NCI-H1417 treated with DMSO at 0.1 percent for 48 hours (cell line): ENCODE measurements around the gene PRKAG2.
"Not testable (repeated sequence)": the region's sequence is repeated elsewhere in the genome, so short reads cannot be mapped to it uniquely, and the experiment has no call there.

Experiments
- DNase-seq: peaks from one replicate; lab custom pipeline; 2025; lab: John Stamatoyannopoulos, UW

PRKAG2 gene

DNA sequence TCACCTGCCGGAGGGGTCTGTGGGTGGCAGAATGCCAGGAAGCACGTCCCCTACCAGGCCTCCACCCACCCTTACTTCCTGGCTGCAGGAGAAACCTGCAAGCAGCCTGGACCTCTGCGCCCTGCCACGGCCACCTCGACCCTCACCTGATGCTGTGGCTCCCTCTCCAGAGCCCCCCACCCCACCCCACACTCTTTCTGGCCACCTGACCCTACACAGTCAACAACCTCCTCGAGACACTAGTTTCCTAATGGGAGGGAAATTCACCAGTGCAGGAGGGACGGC, 91.3 kb downstream of the PRKAG2 start:
- DNase-seq = no peak

DNA sequence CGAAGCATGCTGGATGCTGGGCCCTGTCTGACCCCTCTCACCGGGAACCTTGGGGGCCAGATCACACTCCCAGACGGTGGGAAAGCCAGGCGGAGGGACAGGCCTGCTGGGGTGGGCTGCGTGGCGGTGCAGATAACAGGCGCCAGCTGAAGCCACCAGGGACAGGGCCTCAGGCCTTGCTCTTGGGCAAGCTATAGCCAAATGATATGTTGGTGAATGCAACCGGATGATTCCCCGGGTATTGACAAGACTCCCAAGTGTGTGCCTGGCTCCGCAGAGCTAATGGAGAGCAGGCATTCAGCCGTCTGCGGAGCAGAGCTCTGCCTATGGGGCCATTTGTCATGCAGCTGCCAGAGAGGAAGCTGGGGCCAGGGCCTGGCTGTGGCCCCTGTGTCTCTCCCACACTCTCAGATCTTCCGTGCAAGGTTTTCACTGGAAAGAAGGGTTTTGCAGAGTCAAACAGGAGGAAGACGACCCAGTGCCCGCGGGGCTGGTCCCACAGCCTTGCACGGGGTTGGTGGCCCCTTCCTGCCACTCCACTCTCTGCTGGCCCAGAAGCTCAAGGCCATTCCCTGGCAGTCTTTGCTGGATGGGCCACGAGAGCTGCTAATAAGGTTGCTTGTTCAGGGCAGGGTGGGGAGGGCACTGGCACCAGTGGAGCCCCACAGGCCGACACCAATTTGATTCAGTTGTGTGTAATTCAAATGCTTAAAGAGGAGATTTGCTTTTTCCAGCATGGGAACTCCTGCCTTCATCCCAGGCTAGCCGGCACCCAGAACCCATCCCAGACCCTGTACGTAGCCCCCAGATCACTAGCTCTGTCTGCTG, 91.8 kb downstream of the PRKAG2 start:
- no peak for DNase-seq

DNA sequence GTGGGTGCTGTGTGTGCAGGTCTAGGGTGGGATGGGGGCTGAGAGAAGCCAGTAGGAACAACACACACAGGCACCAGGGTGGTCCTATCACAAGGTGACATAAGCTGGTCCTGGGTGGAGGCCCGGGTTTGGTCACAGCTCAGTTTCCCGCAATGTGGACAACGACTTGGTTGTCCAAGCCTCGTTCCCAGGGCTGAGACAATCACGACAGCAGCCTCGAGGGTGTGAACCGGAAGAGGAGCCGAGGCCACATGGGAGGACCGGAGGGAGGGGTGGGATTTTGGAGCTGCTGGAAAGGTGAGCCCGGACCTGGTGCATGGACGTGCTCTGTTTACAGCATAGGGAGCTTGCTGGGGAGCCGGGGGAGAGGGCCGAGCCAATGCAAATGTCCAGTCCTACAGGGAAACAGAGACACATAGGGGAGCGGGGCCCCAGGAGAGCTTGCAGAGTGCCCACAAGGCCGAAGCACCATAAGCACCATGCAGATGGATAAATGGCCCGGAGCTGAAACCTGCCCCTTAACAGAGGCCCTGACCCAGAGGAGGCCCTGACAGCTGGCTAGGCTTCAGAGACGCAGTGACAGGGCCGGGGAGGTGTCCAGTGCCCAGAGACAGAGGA, 92.8 kb downstream of the PRKAG2 start:
- DNase-seq = no peak

DNA sequence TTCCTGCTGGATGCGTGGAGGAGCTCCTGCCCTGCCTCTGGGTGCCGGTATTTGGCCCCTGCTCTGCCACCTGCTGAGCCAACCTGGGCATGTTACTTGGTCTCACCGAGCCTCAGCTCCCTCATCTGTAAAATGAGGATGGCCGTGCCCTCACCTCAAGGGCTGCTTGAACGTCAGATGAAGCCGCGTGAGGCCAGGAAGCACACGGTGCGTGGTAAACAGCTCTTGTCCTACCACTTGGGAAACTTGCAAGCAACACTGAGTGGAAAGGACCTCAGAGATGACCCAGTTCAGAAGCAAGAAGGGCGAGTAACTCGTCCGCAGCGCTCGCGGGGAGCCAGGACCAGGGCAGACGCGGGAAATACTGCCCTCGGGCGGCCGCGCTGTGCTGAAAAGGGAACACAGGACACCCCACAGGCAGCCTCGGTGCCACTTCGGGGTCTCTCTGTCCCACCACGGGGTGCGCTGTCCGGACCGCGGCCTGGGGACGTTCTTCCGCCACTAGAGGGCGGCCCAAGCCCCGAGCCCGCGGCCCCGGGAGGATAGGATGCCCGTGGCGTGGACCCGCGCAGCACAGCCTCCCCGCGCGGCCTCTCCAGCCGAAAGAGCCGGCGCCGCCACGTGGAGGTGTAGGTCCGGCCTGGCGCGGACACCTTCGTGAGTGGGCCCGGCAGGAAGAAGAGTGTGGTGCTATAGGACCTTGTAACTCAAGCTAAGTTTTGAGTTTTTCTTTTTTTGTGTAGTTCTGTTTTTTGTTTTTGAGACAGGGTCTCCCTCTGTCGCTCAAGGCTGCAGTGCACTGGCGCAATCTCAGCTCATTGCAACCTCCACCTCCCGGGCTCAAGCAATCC, 94.1 kb downstream of the PRKAG2 start:
- DNase-seq = no peak

DNA sequence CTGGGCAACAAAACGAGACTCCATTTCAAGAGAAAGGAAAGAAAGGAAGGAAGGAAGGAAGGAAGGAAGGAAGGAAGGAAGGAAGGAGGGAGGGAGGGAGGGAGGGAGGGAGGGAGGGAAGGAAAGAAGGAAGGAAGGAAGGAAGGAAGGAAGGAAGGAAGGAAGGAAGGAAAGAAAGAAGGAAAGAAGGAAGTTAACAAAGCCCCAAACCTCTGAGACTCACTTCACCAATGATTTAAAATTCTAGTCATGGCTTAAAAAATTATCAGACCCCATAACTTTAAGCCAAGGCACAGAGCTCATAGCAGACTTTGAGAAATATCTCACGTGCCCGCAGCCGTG, 94.7 kb downstream of the PRKAG2 start:
- not testable (repeated sequence) for DNase-seq

DNA sequence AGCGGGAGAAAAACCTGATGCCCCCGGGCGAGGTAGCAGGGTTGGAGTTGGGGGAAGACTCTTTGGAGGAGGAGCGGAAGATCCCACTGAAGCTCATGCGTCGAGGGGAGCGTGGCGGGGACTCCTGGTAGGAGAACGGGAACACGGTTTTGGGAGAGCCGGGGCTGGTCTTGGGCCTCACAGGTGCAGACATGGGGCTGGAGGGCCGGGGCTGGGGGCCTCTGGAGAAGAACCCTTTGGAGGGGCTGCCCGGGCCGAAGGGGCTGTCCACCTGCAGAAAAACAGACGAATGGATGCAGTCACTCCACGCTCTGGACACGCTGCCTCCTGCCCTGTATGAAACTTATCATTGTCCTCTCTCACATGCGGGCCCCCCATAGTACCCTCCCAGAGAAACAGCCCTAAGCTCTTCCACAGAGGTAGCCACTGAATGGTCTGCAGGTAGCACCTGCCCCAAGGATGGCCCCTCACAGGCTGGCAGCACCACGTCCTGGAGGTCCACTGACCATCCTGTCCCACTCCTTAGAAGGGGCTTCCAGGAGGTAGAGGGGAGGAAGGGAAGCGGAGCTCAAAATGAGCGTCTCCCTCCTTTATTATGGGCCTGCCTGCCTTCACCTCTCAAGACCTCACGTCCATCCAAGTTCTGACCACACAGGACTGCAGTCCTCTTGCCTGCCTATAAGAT, 95.6 kb downstream of the PRKAG2 start:
- no peak for DNase-seq

DNA sequence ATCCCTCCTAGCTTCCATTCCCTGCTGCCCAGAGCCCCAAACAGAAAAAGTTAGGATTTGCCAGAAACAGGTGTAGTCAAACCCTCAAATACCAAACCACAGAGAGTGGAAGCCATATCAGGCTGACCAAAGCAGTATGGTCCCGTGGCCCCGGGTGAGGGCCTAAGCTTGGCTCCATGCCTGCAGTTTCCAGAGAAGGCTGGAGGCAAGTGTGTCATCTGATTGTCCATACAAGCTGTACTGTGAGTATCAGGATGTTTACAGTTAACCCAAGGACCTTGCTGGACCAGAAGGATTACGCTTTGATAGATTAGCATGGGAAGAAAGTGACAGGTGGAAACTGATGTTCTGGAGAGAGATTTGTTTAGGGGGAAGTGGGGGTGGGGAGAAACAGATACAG, 96.3 kb downstream of the PRKAG2 start:
- no peak for DNase-seq

DNA sequence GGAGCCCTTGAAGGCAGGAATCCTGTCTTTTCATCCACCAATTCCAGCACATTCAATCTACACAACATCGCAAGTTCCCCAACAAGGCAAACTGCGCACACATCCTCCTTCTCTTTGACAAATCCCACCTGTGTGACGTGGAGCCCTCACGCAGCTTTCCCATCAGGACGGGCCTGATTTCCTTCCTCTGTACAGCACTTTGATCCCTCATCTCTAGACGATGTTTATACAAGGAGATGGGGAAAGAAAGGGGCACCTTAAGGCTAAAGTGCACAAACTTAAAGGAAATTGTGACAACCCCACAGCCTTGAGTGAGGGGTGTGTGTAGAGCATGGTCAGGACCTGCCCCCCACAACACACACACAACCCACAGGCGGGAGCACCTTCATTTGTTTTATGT, 97.2 kb downstream of the PRKAG2 start:
- no peak for DNase-seq

DNA sequence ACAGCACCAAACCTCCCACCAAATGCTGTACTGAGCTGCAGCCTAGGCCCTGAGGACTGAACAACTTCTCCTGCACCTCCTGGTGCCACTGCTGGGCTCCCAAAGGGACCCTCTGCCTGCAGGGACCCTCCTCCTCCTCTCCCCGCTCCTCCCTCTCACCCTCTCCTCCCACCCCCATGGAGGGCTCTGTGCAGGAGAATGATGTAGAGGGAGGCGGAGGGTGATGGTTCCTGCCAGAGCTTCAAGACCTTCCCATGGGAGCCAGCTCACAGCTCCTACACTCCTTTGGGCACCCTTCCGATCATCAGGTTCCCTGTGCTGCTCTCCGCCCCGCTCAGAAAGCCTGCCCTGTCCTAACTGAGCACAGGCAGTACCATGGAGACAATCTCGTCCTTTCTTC, 97.7 kb downstream of the PRKAG2 start:
- no peak for DNase-seq

DNA sequence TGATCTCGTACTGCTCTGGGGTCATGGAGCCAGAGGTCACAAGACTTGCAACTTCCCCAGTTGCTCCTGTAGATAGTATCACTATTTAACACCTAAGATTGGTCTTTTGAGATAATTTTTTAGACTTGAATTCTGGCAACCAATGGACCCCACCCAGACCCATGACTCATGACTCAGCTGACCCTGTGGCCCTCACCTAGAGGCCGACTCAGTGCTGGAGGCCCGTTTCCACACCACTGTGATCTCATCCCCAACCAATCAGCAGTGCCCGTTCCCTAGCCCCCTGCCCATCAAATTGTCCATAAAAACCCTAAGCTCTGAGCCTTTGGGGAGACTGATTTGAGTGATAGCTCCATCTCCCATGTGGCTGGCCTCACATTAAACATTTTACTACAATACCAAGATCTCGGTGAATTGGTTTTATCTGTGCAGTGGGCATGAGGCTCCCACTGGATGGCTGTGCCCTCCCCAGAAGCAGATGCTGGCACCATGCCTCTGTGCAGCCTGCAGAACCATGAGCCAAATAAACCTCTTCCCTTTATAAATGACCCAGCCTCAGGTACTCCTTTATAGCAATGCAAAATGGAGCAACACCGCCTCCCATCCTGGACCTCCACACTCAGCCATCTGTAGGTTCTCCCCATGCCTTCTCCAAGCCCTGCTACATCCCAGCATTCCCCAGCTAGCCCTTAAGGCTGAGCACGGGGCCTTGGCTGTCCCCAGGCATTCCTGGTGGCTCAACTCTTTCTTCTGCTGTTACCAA, 98.8 kb downstream of the PRKAG2 start:
- DNase-seq = no peak

DNA sequence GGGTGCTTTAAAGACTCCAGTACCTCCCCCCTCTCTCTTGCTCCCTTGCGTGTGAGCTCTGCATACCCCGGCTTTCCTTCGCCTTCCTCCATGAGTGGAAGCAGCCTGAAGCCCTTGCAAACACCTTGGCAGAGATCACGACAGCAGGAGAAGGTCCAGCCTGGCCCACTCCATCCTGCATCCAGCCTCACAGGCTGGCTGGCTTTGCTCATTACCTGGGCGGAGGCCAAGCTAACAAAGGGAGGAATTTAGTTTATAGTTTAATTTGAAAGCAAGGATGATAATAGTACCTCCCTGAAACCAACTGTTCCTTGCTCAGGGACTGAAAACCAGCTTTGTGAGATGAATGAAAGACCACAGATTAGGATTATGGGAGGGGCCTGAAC, 99.4 kb downstream of the PRKAG2 start:
- no peak for DNase-seq

DNA sequence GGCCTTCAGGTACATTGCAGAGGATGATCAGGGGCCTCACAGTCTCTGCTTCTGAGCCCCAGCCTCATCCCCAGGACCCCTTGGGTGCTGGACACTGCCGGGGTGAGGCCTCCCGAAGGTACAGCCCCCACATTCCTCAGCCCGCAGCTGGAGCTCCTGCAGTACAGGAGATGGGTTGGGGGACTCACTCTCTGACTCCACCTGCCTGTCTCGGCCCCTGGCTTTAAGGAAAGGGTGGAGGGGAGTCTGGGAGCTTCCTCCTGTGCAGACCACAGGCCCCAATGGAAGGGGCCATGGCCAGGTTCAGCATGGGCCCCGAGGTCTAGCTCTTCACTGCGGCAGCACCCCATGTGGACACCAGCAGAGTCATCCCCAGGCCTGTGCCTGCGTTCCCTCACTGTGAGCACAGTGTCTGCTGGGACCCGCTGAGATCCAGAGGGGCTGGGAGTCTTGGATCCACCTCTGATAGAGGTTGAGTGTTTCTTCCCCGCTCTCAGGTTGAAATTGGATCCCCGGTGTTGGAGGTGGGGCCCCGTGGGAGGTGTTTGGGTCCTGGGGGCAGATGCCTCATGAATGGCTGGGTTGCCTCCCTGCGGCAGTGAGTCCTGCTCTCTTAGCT, 99.9 kb downstream of the PRKAG2 start:
- DNase-seq = no peak

DNA sequence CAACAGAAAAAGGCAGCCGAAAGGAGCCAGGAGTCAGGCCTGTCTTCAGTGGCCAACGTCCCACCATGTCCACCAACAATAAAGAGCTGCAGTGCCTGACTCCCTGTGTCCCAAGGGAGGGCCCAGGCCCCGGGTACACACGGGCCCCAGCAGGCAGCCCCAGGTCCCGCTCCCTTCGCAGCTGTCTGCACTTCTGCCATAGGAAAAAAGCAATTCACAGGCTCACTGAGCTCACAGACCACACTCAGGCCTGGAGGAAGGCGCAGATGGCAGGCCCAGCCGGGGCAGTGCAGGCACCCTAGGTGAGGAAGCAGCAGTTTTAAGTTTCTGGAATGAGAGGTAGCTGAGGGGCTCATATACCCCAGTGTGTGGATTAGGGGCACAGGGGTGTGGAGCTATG, 100.5 kb downstream of the PRKAG2 start:
- no peak for DNase-seq

DNA sequence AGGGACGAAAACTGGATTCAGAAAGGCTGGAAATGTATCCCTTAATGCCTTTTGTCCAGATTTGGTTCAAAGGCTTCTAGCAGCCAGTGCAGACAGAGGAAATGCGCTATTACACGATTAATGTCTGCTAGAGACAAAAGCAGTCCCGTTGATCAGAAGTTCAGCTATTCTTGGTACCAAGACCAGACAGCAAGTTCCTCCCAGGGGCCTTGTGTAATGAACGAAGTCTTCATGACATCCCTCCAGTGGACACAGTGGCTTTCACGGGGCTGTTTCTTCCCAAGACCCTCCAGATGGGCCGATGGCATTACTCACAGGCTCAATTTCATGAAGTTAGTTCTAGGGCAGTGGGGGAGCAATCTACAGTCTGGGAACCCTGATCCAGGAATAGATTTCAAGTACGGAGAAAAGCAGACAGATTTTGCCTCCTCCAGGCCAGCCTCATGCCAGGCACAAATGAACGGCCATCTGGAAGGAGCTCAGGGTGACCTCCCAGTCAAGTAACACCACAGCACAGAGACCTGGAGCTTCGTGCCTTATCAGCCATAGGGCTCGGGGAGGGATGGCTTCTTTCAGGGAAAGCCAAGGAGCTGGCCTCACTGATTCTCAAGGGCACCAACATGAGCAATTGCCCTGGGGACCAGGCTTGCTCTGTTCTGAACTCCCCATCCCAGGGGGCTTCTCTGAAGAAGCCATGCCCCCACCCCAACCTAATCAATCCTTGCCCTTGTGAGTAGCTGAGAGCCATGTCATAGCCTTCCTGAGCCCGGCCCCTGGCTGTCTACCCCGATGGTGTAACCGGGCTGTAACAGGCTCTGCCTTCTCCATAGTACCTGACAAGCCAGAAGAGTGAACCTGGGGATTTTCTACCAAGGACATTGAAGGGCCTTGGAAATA, 101.1 kb downstream of the PRKAG2 start:
- no peak for DNase-seq

DNA sequence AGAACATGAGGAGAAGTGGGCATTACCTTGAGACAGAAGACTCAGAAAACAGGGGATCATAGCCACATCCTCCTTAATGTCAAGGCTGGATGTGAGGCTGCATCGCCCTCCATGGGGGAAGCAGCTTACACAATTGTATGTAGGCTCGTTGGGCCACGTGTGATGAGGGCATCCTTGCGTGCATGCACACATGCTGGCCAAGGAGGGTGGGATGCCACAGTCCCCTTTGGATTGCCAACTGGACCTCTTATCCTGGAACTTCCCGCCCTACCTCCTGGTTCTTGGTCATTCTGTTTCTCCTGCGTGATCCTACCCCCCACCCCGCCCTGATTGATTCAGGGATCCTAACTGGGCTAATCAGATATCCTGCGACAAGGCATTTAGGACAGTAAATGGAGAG, 102.0 kb downstream of the PRKAG2 start:
- no peak for DNase-seq

DNA sequence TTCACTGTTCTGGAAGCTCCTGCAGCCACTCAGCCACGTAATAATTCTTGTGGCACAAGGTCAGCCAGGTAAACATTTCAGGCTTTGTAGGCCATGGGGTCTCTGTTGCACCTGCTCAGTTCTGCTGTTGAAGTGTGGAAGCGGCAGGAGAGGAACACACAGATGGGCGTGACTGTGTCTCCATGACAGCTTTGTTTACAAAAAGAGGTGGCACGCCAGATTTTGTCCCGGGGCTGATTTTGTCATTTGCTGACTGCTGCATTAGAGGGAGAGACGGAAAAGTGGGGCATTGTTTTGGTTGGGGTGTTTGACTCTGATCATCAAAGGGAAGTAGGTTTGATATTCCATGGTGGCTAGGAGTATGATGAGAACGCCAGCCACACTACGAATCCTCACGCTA, 103.1 kb downstream of the PRKAG2 start:
- DNase-seq = peak; percentile 32

DNA sequence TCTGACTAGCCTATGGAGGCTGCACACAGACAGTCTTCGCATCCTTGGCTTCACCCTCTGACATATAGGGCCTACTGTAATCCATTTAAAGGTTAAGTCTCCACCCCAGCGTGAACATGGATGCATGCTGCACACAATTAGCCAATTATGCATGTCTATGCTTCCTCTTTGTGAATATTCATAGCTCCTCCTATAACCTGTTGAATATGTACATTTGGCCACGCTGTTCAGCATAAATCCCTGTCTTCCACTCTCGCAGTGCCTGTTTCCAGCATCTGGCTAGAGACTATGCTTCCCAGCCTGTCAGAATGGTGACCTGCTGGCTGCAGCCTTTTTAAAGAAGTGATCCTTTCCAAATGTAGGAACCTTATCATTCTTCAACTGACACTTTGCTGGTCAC, 106.7 kb downstream of the PRKAG2 start:
- no peak for DNase-seq

DNA sequence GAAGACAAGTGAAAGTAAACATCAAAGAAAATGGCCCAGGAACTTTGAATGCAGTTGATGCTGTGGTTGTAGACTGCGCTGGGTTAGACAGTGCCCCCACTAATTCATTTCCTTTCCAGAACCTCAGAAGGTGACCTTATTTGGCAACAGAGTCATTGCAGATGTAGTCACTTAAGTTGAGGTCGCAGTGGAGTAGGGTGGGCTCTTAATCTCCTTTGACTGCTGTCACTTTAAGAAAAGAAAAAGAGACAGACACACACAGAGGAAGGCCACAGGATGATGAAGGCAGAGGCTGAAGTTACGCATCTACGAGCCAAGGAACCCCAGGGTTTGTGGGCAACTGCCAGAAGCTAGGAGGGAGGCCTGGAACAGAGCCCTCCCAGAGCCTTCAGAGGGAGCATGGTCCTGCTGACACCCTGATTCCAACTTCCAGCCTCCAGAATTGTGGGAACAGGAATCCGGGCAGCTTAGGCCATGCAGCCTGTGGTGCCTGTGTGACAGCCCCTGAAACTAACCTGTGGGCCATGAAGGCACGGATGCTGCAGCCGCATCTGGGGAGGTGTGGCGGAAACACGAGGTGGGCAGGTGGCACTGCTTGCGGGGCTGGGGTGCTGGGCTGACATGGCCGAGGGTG, 107.6 kb downstream of the PRKAG2 start:
- no peak for DNase-seq

DNA sequence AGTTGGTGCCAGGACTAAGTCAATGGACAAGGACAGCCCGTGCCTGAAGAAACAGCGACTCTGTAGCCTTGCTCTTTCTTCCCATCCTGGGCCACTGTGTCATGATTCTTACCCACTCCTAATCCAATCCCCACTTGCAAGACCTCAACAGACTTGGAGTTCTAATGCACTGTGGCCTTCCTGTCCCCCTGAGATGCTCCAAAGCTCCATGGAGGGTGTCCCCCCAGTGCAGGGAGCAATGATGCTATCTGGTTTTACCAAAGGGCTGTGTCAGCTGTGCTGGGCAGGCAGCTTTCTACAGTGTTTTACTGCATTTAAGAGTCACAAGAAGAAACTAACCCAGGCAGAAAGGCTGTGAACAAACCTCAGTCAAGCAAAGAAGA, 108.1 kb downstream of the PRKAG2 start:
- DNase-seq = no peak

DNA sequence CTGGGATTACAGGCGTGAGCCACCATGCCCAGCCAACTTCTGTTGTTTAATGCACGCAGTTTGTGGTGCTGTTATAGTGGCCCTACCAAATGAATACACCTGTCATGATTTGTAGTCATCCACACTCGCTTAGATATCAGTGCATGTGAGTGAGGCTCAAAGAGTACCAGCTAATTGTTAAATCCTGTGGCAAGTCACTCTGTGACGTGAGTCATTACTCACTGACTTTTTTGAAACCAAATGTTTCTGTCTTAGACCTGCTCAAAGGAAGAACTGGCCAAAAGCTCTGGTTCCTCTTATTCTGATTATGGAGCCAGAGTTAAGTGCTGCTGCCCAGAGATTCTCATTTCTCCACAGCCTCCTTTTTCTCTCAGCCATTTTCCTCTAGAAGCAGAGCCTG, 109.4 kb downstream of the PRKAG2 start:
- no peak for DNase-seq
